K562 (cell line): ENCODE data around the gene TTC4. TPM values are rescaled to one million over a fixed set of nuclear protein-coding genes. Genes with fewer than 3 reads are reported as not detected.

ENCODE experiments used
- NR2C1 ChIP-seq, 2 experiments: fragments of 450-650 bp; IDR thresholded peaks; 2 replicates each; pipeline ENCODE4 v1.6.1; 2017; ENCODE audit warnings: mild to moderate bottlenecking in 2 of 2, antibody characterized with exemption in 1 of 2, inconsistent platforms in 1 of 2, missing compliant biosample characterization in 1 of 2, missing genetic modification characterization in 1 of 2
- RBM25 ChIP-seq: fragments of 200-400 bp; formaldehyde crosslinking; IDR thresholded peaks from 2 replicates; pipeline ENCODE4 v1.6.1; 2018; ENCODE audit warnings: low read length, low read depth, moderate library complexity; ENCODE audit not compliant: severe bottlenecking
- polyA plus RNA-seq, 8 experiments: library from polyadenylated mRNA; depleted of rRNA in 4 of 8; stranded (reverse) in 5 of 8; unstranded in 3 of 8; fragments of >200 nt; fragmentation: Nextera tagmentation in 2 of 8; fragmentation: Illumina TruSeq in 1 of 8; extraction: Ambion mirVana in 2 of 8; extraction: Trizol in 1 of 8; gene quantifications; 2 replicates each; pipeline versions ENCODE4 v1.2.1 to v1.2.3, GENCODE V29; 2011 to 2014; ENCODE audit warnings: inconsistent platforms in 1 of 8, missing spikeins in 1 of 8
- total RNA-seq, 7 experiments: library from RNA; depleted of rRNA in 6 of 7; stranded (reverse); fragments of >200 nt in 6 of 7; fragmentation: Illumina TruSeq in 2 of 7; extraction: Trizol in 2 of 7; gene quantifications; 2 replicates each; pipeline versions ENCODE4 v1.2.1 to v1.2.3, GENCODE V29; 2011 to 2021; ENCODE audit warnings: low replicate concordance in 1 of 7
- TF ChIP-seq, protein P1 (sequence below): fragments of 450-650 bp; IDR thresholded peaks from 2 replicates; pipeline ENCODE4 v1.6.1; 2017; ENCODE audit warnings: antibody characterized with exemption, mild to moderate bottlenecking
- TF ChIP-seq, protein P2 (sequence below): fragments of 450-650 bp; formaldehyde crosslinking; IDR thresholded peaks from 2 replicates; pipeline ENCODE4 v1.4.0; 2020; ENCODE audit warnings: mild to moderate bottlenecking, mixed read lengths

The TTC4 gene
- total and polyA plus RNA-seq, 9 of the 15 experiments (the other 6 are each of a cell fraction or from before 2014, with no cell fraction given), result 36.3 to 111 (median 54.1) TPM

DNA sequence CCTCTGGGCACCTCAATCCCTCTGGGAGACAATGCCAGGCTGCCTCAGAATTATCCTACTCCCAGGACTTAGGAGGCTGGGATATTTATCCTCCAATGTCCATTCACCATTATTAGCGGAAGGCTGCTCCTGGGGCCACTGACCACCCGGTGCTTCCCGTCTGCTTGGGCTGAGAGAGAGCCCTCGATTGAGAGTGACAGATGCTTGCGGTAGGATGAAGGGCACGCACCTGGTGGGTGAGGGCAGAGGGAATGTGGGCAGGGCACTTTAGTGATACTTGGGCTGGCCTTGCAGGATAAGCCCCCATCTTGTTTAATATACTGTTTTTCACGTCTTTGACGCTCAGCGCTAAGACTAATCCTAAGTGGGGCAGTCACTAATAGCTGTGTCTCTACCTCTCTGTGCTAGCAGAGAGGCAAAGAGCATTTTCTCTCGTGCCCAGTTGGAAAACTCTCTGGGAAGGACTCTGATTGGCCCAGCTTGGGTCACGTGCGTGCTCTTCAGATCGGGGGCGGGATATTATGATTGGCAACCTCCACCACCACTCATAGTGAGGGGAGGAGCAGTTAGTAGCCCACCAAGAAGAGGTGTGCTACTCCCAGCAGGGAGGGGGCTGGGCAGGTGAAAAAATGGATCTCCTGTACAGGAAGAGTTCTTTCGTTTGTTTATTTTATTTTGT, 59.3 kb downstream of the TTC4 start (continued):
- TF ChIP-seq, protein P1, sequence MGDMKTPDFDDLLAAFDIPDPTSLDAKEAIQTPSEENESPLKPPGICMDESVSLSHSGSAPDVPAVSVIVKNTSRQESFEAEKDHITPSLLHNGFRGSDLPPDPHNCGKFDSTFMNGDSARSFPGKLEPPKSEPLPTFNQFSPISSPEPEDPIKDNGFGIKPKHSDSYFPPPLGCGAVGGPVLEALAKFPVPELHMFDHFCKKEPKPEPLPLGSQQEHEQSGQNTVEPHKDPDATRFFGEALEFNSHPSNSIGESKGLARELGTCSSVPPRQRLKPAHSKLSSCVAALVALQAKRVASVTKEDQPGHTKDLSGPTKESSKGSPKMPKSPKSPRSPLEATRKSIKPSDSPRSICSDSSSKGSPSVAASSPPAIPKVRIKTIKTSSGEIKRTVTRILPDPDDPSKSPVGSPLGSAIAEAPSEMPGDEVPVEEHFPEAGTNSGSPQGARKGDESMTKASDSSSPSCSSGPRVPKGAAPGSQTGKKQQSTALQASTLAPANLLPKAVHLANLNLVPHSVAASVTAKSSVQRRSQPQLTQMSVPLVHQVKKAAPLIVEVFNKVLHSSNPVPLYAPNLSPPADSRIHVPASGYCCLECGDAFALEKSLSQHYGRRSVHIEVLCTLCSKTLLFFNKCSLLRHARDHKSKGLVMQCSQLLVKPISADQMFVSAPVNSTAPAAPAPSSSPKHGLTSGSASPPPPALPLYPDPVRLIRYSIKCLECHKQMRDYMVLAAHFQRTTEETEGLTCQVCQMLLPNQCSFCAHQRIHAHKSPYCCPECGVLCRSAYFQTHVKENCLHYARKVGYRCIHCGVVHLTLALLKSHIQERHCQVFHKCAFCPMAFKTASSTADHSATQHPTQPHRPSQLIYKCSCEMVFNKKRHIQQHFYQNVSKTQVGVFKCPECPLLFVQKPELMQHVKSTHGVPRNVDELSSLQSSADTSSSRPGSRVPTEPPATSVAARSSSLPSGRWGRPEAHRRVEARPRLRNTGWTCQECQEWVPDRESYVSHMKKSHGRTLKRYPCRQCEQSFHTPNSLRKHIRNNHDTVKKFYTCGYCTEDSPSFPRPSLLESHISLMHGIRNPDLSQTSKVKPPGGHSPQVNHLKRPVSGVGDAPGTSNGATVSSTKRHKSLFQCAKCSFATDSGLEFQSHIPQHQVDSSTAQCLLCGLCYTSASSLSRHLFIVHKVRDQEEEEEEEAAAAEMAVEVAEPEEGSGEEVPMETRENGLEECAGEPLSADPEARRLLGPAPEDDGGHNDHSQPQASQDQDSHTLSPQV, result no peak
- peak; percentile 81 for TF ChIP-seq RBM25
- no peak for TF ChIP-seq NR2C1 (IDR thresholded peaks at IDR 0.05)
- TF ChIP-seq NR2C1 (tag; IDR thresholded peaks at IDR 0.05), result no peak
- TF ChIP-seq, protein P2, sequence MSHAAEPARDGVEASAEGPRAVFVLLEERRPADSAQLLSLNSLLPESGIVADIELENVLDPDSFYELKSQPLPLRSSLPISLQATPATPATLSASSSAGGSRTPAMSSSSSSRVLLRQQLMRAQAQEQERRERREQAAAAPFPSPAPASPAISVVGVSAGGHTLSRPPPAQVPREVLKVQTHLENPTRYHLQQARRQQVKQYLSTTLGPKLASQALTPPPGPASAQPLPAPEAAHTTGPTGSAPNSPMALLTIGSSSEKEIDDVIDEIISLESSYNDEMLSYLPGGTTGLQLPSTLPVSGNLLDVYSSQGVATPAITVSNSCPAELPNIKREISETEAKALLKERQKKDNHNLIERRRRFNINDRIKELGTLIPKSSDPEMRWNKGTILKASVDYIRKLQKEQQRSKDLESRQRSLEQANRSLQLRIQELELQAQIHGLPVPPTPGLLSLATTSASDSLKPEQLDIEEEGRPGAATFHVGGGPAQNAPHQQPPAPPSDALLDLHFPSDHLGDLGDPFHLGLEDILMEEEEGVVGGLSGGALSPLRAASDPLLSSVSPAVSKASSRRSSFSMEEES (CRISPR knock-in tag), result peak; percentile 78
